Gastroesophageal sphincter (tissue), 3 donors: ENCODE results near the gene OR4A15.

Experiments used
- CTCF ChIP-seq, 4 experiments: fragments of 200-600 bp in 2 of 4; fragments of 450-650 bp in 2 of 4; sonication (generic) in 1 of 4; IDR thresholded peaks; one replicate each; pipeline ENCODE4 v1.5.1; 2017 to 2019; ENCODE audit warnings: antibody characterized with exemption in 4 of 4, mild to moderate bottlenecking in 2 of 4, moderate library complexity in 2 of 4
- POLR2A ChIP-seq, 2 donors: fragments of 450-650 bp; IDR thresholded peaks; one replicate each; pipeline ENCODE4 v1.6.1; 2017; ENCODE audit warnings: antibody characterized with exemption in 2 of 2, mild to moderate bottlenecking in 2 of 2, moderate library complexity in 1 of 2
- POLR2AphosphoS5 ChIP-seq: sonication (generic); formaldehyde crosslinking; IDR thresholded peaks from one replicate; pipeline ENCODE4 v1.6.1; 2017; ENCODE audit warnings: antibody characterized with exemption

GRCh38 chr11:55324500-55324899, 43.3 kb upstream of the OR4A15 start:
- TF ChIP-seq POLR2AphosphoS5: no peak
- no peak for TF ChIP-seq CTCF (IDR thresholded peaks at IDR 0.05)
- no peak for TF ChIP-seq POLR2A (IDR thresholded peaks at IDR 0.05)
